ENCODE results near the gene PCNT.

- TF ChIP-seq CTCF (tag by site-specific recombination; IDR thresholded peaks at IDR 0.05) (no peak), AEBP2 (tag by site-specific recombination; IDR thresholded peaks at IDR 0.05; ENCODE audit: borderline replicate concordance) (no peak)
Measured at GRCh38 chr21:46410516-46410915, 86.6 kb downstream of the PCNT start.

Measured in HEK293 (cell line).